ENCODE data around the gene THRB.

GRCh38 chr3:24386458-24386857, 108.2 kb downstream of the THRB start:
- TF ChIP-seq CTCF (conservative IDR thresholded peaks at IDR 0.05) (no peak), EZH2 (IDR thresholded peaks at IDR 0.05; ENCODE audit: low read depth) (no peak)
